Fibroblast of skin of scalp (primary cell): Measurements from ENCODE around the gene BACH2.
"Not testable (repeated sequence)": the region's sequence is repeated elsewhere in the genome, so short reads cannot be mapped to it uniquely, and the experiment has no call there.

Experiments used
- DNase-seq: peaks from one replicate; pipeline ENCODE4 v3.0.0-alpha.2; 2013

BACH2 gene

GRCh38 chr6:89934685-89935366, 361.8 kb downstream of the BACH2 start:
- no peak for DNase-seq

- no peak for DNase-seq
These were observed 364.3 kb downstream of the BACH2 start for GRCh38 chr6:89932245-89932802.

- DNase-seq: no peak
These were observed 365.9 kb downstream of the BACH2 start for GRCh38 chr6:89930789-89931188.

- no peak for DNase-seq
These were observed 368.0 kb downstream of the BACH2 start for GRCh38 chr6:89928604-89929003.

- no peak for DNase-seq
These were observed 368.7 kb downstream of the BACH2 start for GRCh38 chr6:89927791-89928550.

- no peak for DNase-seq
These were observed 369.4 kb downstream of the BACH2 start for GRCh38 chr6:89927264-89927663.

- no peak for DNase-seq
These were observed 370.8 kb downstream of the BACH2 start for GRCh38 chr6:89925826-89926225.

- no peak for DNase-seq
These were observed 372.4 kb downstream of the BACH2 start for GRCh38 chr6:89924231-89924630.

- no peak for DNase-seq
These were observed 375.0 kb downstream of the BACH2 start for GRCh38 chr6:89921691-89922090.

- no peak for DNase-seq
These were observed 375.4 kb downstream of the BACH2 start for GRCh38 chr6:89921197-89921596.

- DNase-seq: no peak
These were observed 378.8 kb downstream of the BACH2 start for GRCh38 chr6:89917801-89918366.

GRCh38 chr6:89917216-89917615, 379.4 kb downstream of the BACH2 start:
- DNase-seq: no peak

GRCh38 chr6:89916136-89916920, 380.3 kb downstream of the BACH2 start:
- no peak for DNase-seq

GRCh38 chr6:89910902-89911240, 385.8 kb downstream of the BACH2 start:
- no peak for DNase-seq

GRCh38 chr6:89910001-89910901, 386.4 kb downstream of the BACH2 start:
- not testable (repeated sequence) for DNase-seq

- DNase-seq: peak; percentile 62
These were observed 401.3 kb downstream of the BACH2 start for GRCh38 chr6:89895276-89895874.

- no peak for DNase-seq
These were observed 402.5 kb downstream of the BACH2 start, which contains the start of gene GJA10 for GRCh38 chr6:89894169-89894568. Gene GJA10, plus strand, starts transcription at chr6:89894469. Its CDS starts 0 bp downstream, at chr6:89894469.

GRCh38 chr6:89892577-89892976, 404.1 kb downstream of the BACH2 start:
- not testable (repeated sequence) for DNase-seq

- DNase-seq: not testable (repeated sequence)
These were observed 405.7 kb downstream of the BACH2 start for GRCh38 chr6:89890845-89891528.

- no peak for DNase-seq
These were observed 407.8 kb downstream of the BACH2 start for GRCh38 chr6:89888871-89889270.

GRCh38 chr6:89888138-89888514, 408.5 kb downstream of the BACH2 start:
- DNase-seq: no peak
